SK-N-SH (cell line): Measurements from ENCODE around the gene KCNMB1.

Experiments used
- CTCF ChIP-seq: fragments of 200-600 bp; sonication (generic); IDR thresholded peaks from 2 replicates; pipeline ENCODE4 v1.6.1; 2017; ENCODE audit warnings: antibody characterized with exemption, mild to moderate bottlenecking, moderate library complexity
- ELF1 ChIP-seq: IDR thresholded peaks from 2 replicates; pipeline ENCODE4 v1.4.0; 2012
- JUND ChIP-seq: IDR thresholded peaks from 2 replicates; pipeline ENCODE4 v1.4.0; 2012
- REST ChIP-seq: IDR thresholded peaks from 2 replicates; pipeline ENCODE4 v1.6.1; 2012; ENCODE audit warnings: mild to moderate bottlenecking, low read depth, low read length, moderate library complexity
- SMC3 ChIP-seq: IDR thresholded peaks from 2 replicates; pipeline ENCODE4 v1.6.1; 2012; ENCODE audit warnings: low read depth, low read length, improper control_type of control experiment
- USF2 ChIP-seq: fragments of 150-350 bp; IDR thresholded peaks from 2 replicates; pipeline ENCODE4 v1.6.1; 2017; ENCODE audit warnings: antibody characterized with exemption, low read length, low read depth, borderline replicate concordance
- YY1 ChIP-seq: IDR thresholded peaks from 2 replicates; pipeline ENCODE4 v1.4.0; 2012; ENCODE audit warnings: low read depth, mild to moderate bottlenecking

GRCh38 chr5:170353011-170353761, 36.0 kb downstream of the KCNMB1 start:
- TF ChIP-seq JUND (no peak), CTCF (no peak), YY1 (no peak), USF2 (no peak), ELF1 (no peak), REST (no peak), SMC3 (no peak)
